Activated T-cell treated with anti-CD3 and anti-CD28 coated beads, Interleukin-2, amount 50 U/mL, for 72 hours (primary cell): ENCODE measurements around the gene RFPL2. TPM values are rescaled to one million over a fixed set of nuclear protein-coding genes. Genes with fewer than 3 reads are reported as not detected.
"Not testable (repeated sequence)": the region's sequence is repeated elsewhere in the genome, so short reads cannot be mapped to it uniquely, and the experiment has no call there.

Source experiments
- ATAC-seq, 2 donors: fragments of 150-1000 bp; cut with Tn5 transposase; replicated peaks in 1 of 2; 2 replicates each; pipeline ENCODE4 v1.10.0; 2021; ENCODE audit warnings: moderate library complexity in 2 of 2, mild to moderate bottlenecking in 1 of 2
- DNase-seq, 2 donors: peaks; one replicate each; pipeline ENCODE4 v3.0.0; 2021 to 2022; ENCODE audit warnings: mixed read lengths in 1 of 2
- H3K27ac Mint-ChIP-seq: one replicate; pipeline ENCODE4 v1.8.0; 2022; ENCODE audit warnings: mild to moderate bottlenecking, moderate library complexity, mixed read lengths
- H3K27me3 Mint-ChIP-seq: one replicate; pipeline ENCODE4 v1.8.0; 2022; ENCODE audit warnings: low read depth, mixed read lengths
- H3K36me3 Mint-ChIP-seq, 2 donors: one replicate each; pipeline ENCODE4 v1.8.0; 2022; ENCODE audit warnings: mixed read lengths in 2 of 2, mild to moderate bottlenecking in 1 of 2; ENCODE audit not compliant: insufficient read depth in 2 of 2
- H3K4me1 Mint-ChIP-seq: one replicate; pipeline ENCODE4 v1.8.0; 2022; ENCODE audit warnings: low read depth, mixed read lengths
- H3K4me3 Mint-ChIP-seq, 2 donors: one replicate each; pipeline ENCODE4 v1.8.0; 2022; ENCODE audit warnings: mild to moderate bottlenecking in 2 of 2, mixed read lengths in 2 of 2, moderate library complexity in 2 of 2
- H3K9me3 Mint-ChIP-seq, 2 donors: one replicate each; pipeline ENCODE4 v1.8.0; 2022; ENCODE audit warnings: mixed read lengths in 2 of 2
- total RNA-seq, 2 donors: library from RNA; stranded (reverse); gene quantifications; one replicate each; pipeline ENCODE4 v1.2.3, GENCODE V29; 2022

The RFPL2 gene
- total RNA-seq, 2 donors from 2014 or later = 0.50 TPM; not detected in 1

DNA sequence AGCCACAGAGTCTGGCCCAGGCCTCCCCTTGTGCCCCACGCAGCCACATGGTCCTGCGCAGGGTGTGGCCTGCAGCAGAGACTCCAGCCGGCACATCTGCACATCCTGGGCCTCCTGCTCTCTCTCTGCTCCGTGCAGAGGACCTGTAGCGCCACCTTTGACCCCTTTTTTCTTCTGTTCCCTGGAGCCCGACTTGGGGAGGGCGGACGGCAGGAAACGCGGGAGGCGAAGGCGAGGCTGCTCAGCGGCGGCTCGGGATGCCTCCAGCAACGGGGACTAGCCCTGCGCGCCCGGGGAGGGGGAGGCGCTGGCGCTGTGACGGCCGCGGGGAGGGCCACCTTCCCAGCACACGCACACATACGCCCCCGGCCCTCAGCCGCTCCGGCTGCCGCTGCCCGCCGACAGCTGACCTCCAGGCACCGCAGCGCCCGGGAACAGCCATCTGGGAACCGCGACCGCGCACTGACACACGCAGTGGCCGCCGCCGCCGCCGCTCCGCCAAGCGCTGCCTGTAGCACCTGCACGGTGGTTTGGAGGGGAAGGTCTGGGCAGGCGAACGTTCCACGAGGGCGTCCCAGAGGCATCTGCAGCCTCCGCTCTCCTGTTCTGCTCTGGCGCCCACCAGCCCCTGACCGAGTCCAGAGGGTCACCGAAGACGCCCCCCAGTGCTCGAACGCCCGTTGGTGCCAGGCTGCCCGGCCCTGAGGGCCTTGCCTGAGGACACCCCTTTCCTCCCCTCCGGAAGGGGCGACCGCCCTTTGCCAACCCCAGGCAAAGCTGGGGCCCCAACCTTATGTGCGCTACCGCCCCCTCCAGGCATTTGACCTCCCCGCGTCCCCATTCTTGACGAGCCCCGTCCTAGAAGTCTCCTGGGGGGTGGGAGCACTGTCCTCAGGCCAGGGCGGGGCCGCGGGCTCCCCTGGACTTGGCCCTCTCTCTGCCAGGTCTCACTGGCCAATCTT is 28.9 kb downstream of the RFPL2 start:
- peak in 1 of 2 donors; percentile 41 for ATAC-seq
- H3K27ac Mint-ChIP-seq = no peak overlapping the region
- no peaks in the 10 kb centered on the region for H3K9me3 Mint-ChIP-seq
- no peaks in the 10 kb centered on the region for H3K36me3 Mint-ChIP-seq
- peak overlapping the region; percentile 66 to 68 for H3K4me3 Mint-ChIP-seq
- DNase-seq = peak; percentile 4 to 10
- H3K4me1 Mint-ChIP-seq = no peaks in the 10 kb centered on the region
- peaks cover 34% of the 10 kb centered on the region for H3K27me3 Mint-ChIP-seq

DNA sequence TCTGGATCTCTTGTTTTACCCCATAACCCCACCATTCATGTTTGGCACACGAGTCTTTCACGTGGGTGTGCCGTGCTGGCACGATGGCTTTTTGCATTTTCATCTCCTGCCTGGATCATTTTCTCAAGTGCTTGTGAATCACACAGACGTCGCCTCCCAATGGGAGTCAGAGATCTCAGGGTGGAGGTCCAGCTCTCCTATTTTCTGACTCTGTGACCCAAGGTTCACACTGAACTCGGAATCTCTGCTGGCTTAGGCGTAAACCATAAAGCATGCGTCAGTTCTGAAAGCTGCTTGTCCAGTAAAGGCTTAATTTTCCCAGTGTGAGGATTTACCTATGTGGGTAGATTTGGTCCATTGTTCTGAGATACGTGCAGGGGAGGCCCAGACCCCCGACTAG is 29.8 kb downstream of the RFPL2 start:
- ATAC-seq = no peak
- Mint-ChIP-seq H3K27ac (no peak overlapping the region), H3K36me3 (no peaks in the 10 kb centered on the region), H3K4me1 (no peaks in the 10 kb centered on the region), H3K4me3 (no peak overlapping the region), H3K27me3 (peaks cover 34% of the 10 kb centered on the region), H3K9me3 (no peaks in the 10 kb centered on the region)
- DNase-seq = no peak

DNA sequence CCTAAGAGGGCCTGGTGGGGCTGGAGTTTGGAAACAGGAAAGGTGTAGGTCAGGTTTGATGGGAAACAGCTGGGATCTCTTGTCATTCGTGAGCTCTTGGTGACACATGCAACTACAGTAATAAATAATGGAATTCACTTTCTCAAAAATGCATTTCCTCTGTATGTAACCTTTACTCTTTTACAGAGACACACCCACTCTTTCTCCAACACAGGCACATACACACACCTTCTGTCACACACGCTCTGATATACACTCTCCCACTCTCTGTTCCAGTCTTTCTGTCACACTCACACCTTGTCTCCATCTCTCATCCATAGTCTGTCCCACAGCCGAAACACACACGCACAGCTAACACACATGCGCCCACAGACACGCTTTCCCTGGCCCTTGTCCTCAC is 39.2 kb downstream of the RFPL2 start:
- ATAC-seq (no peak), DNase-seq (no peak)
- no peak overlapping the region for H3K27ac Mint-ChIP-seq
- H3K36me3 Mint-ChIP-seq = no peaks in the 10 kb centered on the region
- no peaks in the 10 kb centered on the region for H3K4me1 Mint-ChIP-seq
- no peaks in the 10 kb centered on the region for H3K9me3 Mint-ChIP-seq
- H3K4me3 Mint-ChIP-seq = no peak overlapping the region
- H3K27me3 Mint-ChIP-seq = peaks cover 7% of the 10 kb centered on the region

DNA sequence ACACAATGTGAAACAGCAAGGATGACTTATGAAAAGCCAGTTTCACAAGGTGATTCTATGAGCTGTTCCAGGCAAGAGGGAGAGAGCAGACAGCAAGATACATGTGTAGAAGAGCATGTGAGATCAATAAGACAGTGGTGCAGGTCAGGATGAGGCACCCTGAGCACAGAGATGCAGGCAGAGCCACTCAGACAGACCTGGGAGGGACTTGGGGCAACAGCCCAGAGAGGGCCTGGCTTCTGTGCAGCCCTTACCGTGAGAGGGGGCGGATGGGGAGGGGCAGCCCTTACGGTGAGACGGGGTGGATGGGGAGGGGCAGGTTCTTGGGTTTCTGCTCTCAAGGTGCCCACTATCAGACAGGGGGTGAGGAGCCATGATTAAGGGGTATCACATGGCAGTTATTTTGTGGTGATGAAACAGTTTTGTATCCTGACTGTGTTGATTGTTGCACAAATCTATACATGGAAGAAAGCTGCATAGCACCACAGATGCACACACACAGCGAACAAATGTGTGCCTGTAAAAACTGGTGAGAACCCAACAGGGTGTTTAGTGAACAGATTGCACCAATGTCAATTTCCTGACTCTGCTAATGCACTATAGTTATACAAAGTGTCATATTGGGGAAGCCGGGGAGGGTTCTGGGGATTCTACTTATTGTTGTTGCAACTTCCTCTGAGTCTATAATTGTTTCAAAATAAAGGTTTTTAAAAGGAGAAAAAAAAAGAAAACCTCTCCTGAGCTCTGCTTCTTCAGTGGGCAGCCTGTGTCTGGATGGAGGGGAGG is 40.6 kb downstream of the RFPL2 start:
- no peak for ATAC-seq
- no peaks in the 10 kb centered on the region for H3K36me3 Mint-ChIP-seq
- peaks cover 7% of the 10 kb centered on the region for H3K27me3 Mint-ChIP-seq
- H3K9me3 Mint-ChIP-seq = no peaks in the 10 kb centered on the region
- H3K4me1 Mint-ChIP-seq = no peaks in the 10 kb centered on the region
- no peak overlapping the region for H3K4me3 Mint-ChIP-seq
- no peak overlapping the region for H3K27ac Mint-ChIP-seq
- DNase-seq = no peak

GRCh38 chr22:32160411-32160810 is 44.5 kb downstream of the RFPL2 start:
- not testable (repeated sequence) for H3K27me3 Mint-ChIP-seq, H3K9me3 Mint-ChIP-seq, ATAC-seq, H3K4me1 Mint-ChIP-seq, DNase-seq, H3K27ac Mint-ChIP-seq, H3K36me3 Mint-ChIP-seq, H3K4me3 Mint-ChIP-seq

DNA sequence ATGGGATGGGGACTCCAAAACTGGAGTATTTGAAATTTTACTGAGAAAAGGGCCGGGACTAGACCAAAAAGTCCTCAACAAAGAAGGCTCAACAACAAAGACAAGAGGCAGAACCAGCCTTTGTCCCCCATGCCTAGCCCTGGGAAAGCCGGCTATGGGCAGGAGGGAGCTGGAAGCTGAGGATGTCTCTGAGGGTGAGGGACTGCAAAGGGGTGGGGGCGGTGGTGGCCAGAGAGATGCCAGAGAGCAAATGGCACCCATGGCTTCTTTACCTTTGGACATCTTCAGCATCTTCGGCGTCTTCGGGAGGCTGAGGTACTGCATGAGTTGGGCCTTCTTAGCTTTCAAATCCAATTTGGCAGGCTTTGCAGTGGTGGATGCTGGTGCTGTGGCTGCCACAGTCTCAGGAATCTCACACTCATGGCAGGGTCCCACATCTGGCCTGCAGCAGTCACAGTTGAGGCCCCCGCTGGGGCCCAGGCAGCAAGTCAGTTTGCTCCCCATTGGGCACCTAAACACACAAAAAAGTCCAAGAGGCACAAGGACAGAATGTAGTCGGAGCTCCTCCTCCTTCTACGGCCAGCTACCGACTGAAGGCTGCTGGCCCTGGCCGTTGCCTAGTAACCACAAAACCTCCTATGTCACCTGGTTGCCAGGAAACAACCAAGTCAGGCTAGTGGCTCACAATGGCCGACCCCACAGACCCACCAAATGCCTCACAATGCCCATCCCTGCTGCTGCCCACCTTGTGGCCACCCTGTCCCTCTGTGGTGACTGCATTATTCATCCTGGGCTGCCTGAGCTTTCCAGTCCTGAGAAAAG is 46.0 kb downstream of the RFPL2 start, which contains the start of gene C22orf42:
TSS of gene C22orf42 (minus strand) at position 592 of the 822 bp plus-strand sequence. CDS start at position 504, 88 bp downstream.
- H3K27ac Mint-ChIP-seq = no peak within 1 kb of the TSS
- H3K27me3 Mint-ChIP-seq = no peaks in the 10 kb centered on the region
- DNase-seq (no peak), ATAC-seq (no peak)
- no peaks in the 10 kb centered on the region for H3K4me1 Mint-ChIP-seq
- H3K36me3 Mint-ChIP-seq = no peaks in the 10 kb centered on the region
- H3K9me3 Mint-ChIP-seq = no peaks in the 10 kb centered on the region
- no peak within 1 kb of the TSS for H3K4me3 Mint-ChIP-seq

GRCh38 chr22:32157632-32158031 is 47.2 kb downstream of the RFPL2 start:
- H3K4me3 Mint-ChIP-seq, H3K36me3 Mint-ChIP-seq, H3K27ac Mint-ChIP-seq, H3K9me3 Mint-ChIP-seq, H3K4me1 Mint-ChIP-seq, H3K27me3 Mint-ChIP-seq, DNase-seq, ATAC-seq: not testable (repeated sequence)

DNA sequence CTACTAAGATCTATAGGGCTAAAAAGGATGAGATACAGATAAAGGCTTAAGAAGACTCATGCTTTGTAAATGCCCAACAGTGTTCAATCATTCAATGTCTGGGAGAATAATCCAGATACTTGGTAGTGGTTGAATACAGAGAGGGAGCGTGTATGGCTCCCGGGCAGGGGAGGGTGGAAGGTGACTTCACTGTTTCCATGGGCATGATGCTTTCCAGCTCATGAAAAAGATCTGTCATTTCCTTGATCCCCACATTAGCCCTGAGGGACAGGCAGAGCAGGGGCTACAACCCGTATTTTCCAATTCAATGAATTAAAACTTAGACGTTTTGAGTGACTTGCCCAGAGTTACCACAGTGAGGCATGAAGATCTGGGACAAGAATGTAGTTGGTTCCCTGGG is 50.1 kb downstream of the RFPL2 start:
- not testable (repeated sequence) for ATAC-seq, DNase-seq, H3K27ac Mint-ChIP-seq, H3K9me3 Mint-ChIP-seq, H3K4me1 Mint-ChIP-seq, H3K4me3 Mint-ChIP-seq, H3K27me3 Mint-ChIP-seq, H3K36me3 Mint-ChIP-seq

- not testable (repeated sequence) for H3K4me3 Mint-ChIP-seq, H3K27ac Mint-ChIP-seq, H3K27me3 Mint-ChIP-seq, DNase-seq, H3K36me3 Mint-ChIP-seq, H3K9me3 Mint-ChIP-seq, H3K4me1 Mint-ChIP-seq, ATAC-seq
These were observed 53.2 kb downstream of the RFPL2 start for GRCh38 chr22:32151641-32152040.

- ATAC-seq, H3K4me3 Mint-ChIP-seq, H3K9me3 Mint-ChIP-seq, DNase-seq, H3K36me3 Mint-ChIP-seq, H3K27me3 Mint-ChIP-seq, H3K4me1 Mint-ChIP-seq, H3K27ac Mint-ChIP-seq: not testable (repeated sequence)
These were observed 54.2 kb downstream of the RFPL2 start for GRCh38 chr22:32150647-32151046.

DNA sequence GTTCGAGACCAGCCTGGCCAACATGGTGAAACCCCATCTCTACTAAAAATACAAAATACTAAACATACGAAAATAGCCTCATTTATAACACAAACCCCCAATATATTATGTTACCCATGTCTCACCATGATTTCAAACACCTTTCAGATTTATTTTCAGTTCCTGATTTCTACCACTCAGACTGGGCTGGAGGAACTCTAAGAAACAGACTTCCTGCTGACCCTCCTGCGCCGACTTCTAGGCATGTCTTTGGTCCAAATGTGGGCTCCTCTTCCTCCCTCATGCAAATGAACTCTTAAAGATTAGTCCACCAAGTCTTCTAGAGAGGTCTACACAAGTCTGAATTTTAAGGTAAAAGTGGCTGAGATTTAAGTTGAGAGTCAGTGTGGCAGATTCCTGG is 56.5 kb downstream of the RFPL2 start:
- not testable (repeated sequence) for H3K9me3 Mint-ChIP-seq, H3K27ac Mint-ChIP-seq, H3K36me3 Mint-ChIP-seq, DNase-seq, H3K27me3 Mint-ChIP-seq, ATAC-seq, H3K4me3 Mint-ChIP-seq
- H3K4me1 Mint-ChIP-seq = peaks cover 19% of the 10 kb centered on the region

GRCh38 chr22:32147128-32147527 is 57.7 kb downstream of the RFPL2 start:
- not testable (repeated sequence) for H3K4me3 Mint-ChIP-seq, DNase-seq, H3K27ac Mint-ChIP-seq

More at GRCh38 chr22:32147128-32147527, 57.7 kb downstream of the RFPL2 start:
- H3K9me3 Mint-ChIP-seq, H3K36me3 Mint-ChIP-seq, H3K27me3 Mint-ChIP-seq, ATAC-seq: not testable (repeated sequence)
- H3K4me1 Mint-ChIP-seq = peaks cover 31% of the 10 kb centered on the region
